ENCODE results near the gene GJC1. TPM values are rescaled to one million over a fixed set of nuclear protein-coding genes. Genes with fewer than 3 reads are reported as not detected.

GJC1 gene
- total and polyA plus RNA-seq, 9 of the 15 experiments (the other 6 are each of a cell fraction or from before 2014, with no cell fraction given): 0.04 to 1.4 (median 0.18) TPM; not detected in 1

DNA sequence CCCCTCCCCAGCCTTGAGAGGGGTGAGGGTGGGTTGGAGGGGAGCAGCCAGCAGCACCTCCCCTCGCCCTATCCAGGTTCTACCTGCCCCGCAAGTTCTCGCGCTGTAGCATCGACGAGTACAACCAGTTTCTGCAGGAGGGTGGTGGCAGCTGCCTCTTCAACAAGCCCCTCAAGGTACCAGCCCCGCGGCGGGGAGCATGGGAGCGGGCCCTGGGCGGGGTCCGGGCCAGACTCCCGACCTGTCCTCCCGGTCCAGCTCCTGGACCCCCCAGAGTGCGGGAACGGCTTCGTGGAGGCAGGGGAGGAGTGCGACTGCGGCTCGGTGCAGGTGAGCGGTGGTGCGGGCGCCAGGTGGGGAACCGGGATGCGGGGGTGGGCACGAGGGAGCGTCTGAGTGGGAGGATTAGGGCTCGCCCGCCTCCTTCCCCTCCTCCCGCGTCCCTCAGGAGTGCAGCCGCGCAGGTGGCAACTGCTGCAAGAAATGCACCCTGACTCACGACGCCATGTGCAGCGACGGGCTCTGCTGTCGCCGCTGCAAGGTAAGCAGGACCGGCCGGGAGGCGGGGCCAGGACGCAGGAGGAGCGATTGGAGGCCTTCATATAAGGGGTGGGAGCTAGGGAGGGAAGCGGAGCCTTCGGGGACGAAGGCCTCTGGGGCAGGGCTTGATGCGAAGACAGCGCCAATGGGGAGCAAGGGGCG is 54.8 kb downstream of the GJC1 start (continued):
- TF ChIP-seq, protein P1, sequence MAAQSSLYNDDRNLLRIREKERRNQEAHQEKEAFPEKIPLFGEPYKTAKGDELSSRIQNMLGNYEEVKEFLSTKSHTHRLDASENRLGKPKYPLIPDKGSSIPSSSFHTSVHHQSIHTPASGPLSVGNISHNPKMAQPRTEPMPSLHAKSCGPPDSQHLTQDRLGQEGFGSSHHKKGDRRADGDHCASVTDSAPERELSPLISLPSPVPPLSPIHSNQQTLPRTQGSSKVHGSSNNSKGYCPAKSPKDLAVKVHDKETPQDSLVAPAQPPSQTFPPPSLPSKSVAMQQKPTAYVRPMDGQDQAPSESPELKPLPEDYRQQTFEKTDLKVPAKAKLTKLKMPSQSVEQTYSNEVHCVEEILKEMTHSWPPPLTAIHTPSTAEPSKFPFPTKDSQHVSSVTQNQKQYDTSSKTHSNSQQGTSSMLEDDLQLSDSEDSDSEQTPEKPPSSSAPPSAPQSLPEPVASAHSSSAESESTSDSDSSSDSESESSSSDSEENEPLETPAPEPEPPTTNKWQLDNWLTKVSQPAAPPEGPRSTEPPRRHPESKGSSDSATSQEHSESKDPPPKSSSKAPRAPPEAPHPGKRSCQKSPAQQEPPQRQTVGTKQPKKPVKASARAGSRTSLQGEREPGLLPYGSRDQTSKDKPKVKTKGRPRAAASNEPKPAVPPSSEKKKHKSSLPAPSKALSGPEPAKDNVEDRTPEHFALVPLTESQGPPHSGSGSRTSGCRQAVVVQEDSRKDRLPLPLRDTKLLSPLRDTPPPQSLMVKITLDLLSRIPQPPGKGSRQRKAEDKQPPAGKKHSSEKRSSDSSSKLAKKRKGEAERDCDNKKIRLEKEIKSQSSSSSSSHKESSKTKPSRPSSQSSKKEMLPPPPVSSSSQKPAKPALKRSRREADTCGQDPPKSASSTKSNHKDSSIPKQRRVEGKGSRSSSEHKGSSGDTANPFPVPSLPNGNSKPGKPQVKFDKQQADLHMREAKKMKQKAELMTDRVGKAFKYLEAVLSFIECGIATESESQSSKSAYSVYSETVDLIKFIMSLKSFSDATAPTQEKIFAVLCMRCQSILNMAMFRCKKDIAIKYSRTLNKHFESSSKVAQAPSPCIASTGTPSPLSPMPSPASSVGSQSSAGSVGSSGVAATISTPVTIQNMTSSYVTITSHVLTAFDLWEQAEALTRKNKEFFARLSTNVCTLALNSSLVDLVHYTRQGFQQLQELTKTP (IDR thresholded peaks at IDR 0.05; ENCODE audit: low read depth in 1 of 2, partially characterized antibody in 2 of 2): no peak
- TF ChIP-seq BRD4 (IDR thresholded peaks at IDR 0.05) (no peak), CXXC5 (CRISPR knock-in tag; IDR thresholded peaks at IDR 0.05) (0 out of 2 replicates have a peak, but pooled peaks have one; percentile 7), ZNF277 (CRISPR knock-in tag; IDR thresholded peaks at IDR 0.05; ENCODE audit: borderline replicate concordance) (no peak), MYBL2 (IDR thresholded peaks at IDR 0.05; ENCODE audit: low read depth) (no peak), MYBL2 (CRISPR knock-in tag; IDR thresholded peaks at IDR 0.05; ENCODE audit: borderline replicate concordance) (no peak), BACH1 (tag; IDR thresholded peaks at IDR 0.05) (no peak), DDX20 (tag; IDR thresholded peaks at IDR 0.05; ENCODE audit: low read depth) (no peak), PRMT5 (CRISPR knock-in tag; IDR thresholded peaks at IDR 0.05) (no peak), FOSL1 (tag; conservative IDR thresholded peaks at IDR 0.05) (no peak)
- TF ChIP-seq, protein P2, sequence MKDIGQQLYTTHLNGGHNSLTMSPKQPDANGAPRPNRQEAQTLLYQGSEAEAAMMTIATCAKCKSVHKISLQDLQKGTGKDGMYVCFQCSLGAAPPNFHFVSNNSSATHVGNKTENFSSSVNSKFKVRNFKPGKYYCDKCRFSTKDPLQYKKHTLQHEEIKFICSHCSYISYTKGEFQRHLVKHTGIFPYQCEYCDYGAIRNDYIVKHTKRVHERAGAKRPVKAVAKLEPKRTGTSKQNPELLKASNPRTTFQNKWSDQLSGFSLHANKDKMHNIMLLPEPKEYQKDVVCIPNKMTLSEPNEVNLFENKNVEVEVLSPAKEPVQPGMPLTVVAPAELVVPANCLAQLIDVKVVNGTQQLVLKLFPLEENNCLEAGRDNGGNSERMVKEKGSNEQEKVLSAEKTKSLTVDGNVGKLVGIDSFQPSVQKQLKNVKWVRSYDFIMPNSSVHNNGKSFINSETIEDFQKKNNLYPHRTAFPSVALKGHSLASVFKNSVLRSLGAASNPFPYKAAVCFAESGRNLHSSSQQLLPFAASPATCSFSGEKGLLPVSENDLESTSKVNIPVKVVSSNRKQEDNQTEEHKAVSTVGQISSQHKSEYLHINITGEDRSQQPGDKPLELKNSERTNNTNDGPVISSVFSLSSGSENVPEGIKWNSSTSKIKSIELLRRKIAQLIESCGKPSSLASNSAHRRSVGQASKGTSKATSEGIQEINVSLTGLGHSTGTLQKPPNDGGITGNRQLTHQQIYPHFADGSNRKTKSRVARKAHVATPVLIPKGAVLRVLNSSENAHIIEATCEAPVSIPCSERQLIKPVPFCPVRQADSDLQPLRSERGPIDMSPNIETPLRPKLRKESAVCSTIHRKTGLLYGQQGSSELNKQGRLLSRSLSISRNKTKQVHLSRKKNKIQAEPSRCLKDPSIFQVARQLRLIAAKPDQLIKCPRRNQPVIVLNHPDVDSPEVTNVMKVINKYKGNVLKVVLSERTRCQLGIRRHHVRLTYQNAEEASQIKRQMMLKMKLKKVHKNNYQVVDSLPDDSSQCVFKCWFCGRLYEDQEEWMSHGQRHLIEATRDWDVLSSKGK (CRISPR knock-in tag; IDR thresholded peaks at IDR 0.05): no peak
- TF ChIP-seq, protein P3, sequence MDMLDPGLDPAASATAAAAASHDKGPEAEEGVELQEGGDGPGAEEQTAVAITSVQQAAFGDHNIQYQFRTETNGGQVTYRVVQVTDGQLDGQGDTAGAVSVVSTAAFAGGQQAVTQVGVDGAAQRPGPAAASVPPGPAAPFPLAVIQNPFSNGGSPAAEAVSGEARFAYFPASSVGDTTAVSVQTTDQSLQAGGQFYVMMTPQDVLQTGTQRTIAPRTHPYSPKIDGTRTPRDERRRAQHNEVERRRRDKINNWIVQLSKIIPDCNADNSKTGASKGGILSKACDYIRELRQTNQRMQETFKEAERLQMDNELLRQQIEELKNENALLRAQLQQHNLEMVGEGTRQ (CRISPR knock-in tag; IDR thresholded peaks at IDR 0.05): no peak
- TF ChIP-seq, protein P4, sequence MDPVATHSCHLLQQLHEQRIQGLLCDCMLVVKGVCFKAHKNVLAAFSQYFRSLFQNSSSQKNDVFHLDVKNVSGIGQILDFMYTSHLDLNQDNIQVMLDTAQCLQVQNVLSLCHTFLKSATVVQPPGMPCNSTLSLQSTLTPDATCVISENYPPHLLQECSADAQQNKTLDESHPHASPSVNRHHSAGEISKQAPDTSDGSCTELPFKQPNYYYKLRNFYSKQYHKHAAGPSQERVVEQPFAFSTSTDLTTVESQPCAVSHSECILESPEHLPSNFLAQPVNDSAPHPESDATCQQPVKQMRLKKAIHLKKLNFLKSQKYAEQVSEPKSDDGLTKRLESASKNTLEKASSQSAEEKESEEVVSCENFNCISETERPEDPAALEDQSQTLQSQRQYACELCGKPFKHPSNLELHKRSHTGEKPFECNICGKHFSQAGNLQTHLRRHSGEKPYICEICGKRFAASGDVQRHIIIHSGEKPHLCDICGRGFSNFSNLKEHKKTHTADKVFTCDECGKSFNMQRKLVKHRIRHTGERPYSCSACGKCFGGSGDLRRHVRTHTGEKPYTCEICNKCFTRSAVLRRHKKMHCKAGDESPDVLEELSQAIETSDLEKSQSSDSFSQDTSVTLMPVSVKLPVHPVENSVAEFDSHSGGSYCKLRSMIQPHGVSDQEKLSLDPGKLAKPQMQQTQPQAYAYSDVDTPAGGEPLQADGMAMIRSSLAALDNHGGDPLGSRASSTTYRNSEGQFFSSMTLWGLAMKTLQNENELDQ (CRISPR knock-in tag; IDR thresholded peaks at IDR 0.05; ENCODE audit: borderline replicate concordance): peak; percentile 49; the same call in 1 of the 2 replicates
